Measurements from ENCODE around the gene HLA-DMB. TPM values are rescaled to one million over a fixed set of nuclear protein-coding genes. Genes with fewer than 3 reads are reported as not detected.

HLA-DMB gene
- total RNA-seq, 4 donors from 2014 or later = 16.9 to 29.4 (median 22.4) TPM

- TF ChIP-seq POLR2A (IDR thresholded peaks at IDR 0.05) (no peak), CTCF (IDR thresholded peaks at IDR 0.05) (no peak)
- Histone ChIP-seq H3K36me3 (no peaks in the 10 kb centered on the region), H3K27ac (no peak overlapping the region), H3K4me3 (no peak overlapping the region), H3K27me3 (no peaks in the 10 kb centered on the region), H3K9me3 (no peaks in the 10 kb centered on the region), H3K4me1 (no peaks in the 10 kb centered on the region)
- intact Hi-C loops (cut with DNase I; ENCODE audit: low total_unique reads) = loop anchor here (10.0 kb wide), 1 partner anchor 45 kb away; no protein-coding TSS in a partner anchor
- DNase-seq = no peak
These were observed 39.1 kb upstream of the HLA-DMB start for GRCh38 chr6:32979720-32980487.

GRCh38 chr6:32977953-32978324, 37.1 kb upstream of the HLA-DMB start:
- H3K9me3 ChIP-seq = no peaks in the 10 kb centered on the region
- DNase-seq = no peak
- H3K4me1 ChIP-seq = peaks cover 0 to 3% of the 10 kb centered on the region in 2 donors
- no peak overlapping the region for H3K27ac ChIP-seq
- no peak overlapping the region for H3K4me3 ChIP-seq
- no peaks in the 10 kb centered on the region for H3K36me3 ChIP-seq
- no peaks in the 10 kb centered on the region for H3K27me3 ChIP-seq
- intact Hi-C loops (cut with DNase I; ENCODE audit: low total_unique reads) = no loop called here
- TF ChIP-seq POLR2A (IDR thresholded peaks at IDR 0.05) (no peak), CTCF (IDR thresholded peaks at IDR 0.05) (no peak)

- intact Hi-C loops (cut with DNase I; ENCODE audit: low total_unique reads) = no loop called here
- Histone ChIP-seq H3K27ac (no peak overlapping the region), H3K9me3 (no peaks in the 10 kb centered on the region), H3K4me3 (no peak overlapping the region), H3K36me3 (no peaks in the 10 kb centered on the region), H3K27me3 (no peaks in the 10 kb centered on the region), H3K4me1 (peaks cover 0 to 3% of the 10 kb centered on the region in 2 donors)
- no peak for TF ChIP-seq CTCF (IDR thresholded peaks at IDR 0.05)
- TF ChIP-seq POLR2A (IDR thresholded peaks at IDR 0.05) = no peak
- DNase-seq = no peak
These were observed 36.6 kb upstream of the HLA-DMB start for GRCh38 chr6:32977272-32977952.

GRCh38 chr6:32976334-32977069, 35.7 kb upstream of the HLA-DMB start:
- H3K9me3 ChIP-seq = no peaks in the 10 kb centered on the region
- H3K4me3 ChIP-seq = no peak overlapping the region
- H3K36me3 ChIP-seq = no peaks in the 10 kb centered on the region
- TF ChIP-seq CTCF (IDR thresholded peaks at IDR 0.05) (no peak), POLR2A (IDR thresholded peaks at IDR 0.05) (no peak)
- H3K27ac ChIP-seq = no peak overlapping the region
- peaks cover 0 to 3% of the 10 kb centered on the region in 2 donors for H3K4me1 ChIP-seq
- DNase-seq = no peak
- H3K27me3 ChIP-seq = no peaks in the 10 kb centered on the region
- intact Hi-C loops (cut with DNase I; ENCODE audit: low total_unique reads) = no loop called here

All from uterus (tissue), 4 donors.